Fibroblast of lung (primary cell): ENCODE results near the gene SLC6A17. TPM values are rescaled to one million over a fixed set of nuclear protein-coding genes. Genes with fewer than 3 reads are reported as not detected.
A peak's percentile ranks its signal among the peaks of the same experiment; 100 is the strongest.

Experiments used
- DNase-seq, 2 donors: peaks; one replicate each; pipeline versions ENCODE4 v3.0.0 to v3.0.0-alpha.2; 2010; ENCODE audit warnings: low read depth in 2 of 2
- H2AFZ ChIP-seq: 2 replicates; pipeline ENCODE4 v1.5.1; 2012; ENCODE audit warnings: low read length, control low read depth, inconsistent platforms
- H3K27ac ChIP-seq: 2 replicates; pipeline ENCODE4 v1.5.1; 2011; ENCODE audit warnings: low read length, control low read depth; ENCODE audit not compliant: insufficient read depth
- H3K27me3 ChIP-seq: 2 replicates; pipeline ENCODE4 v1.5.1; 2011; ENCODE audit warnings: mild to moderate bottlenecking, low read length; ENCODE audit not compliant: control insufficient read depth, insufficient read depth
- H3K36me3 ChIP-seq: 2 replicates; pipeline ENCODE4 v1.5.1; 2011; ENCODE audit warnings: low read length; ENCODE audit not compliant: control insufficient read depth, insufficient read depth
- H3K4me1 ChIP-seq: 2 replicates; pipeline ENCODE4 v1.5.1; 2011; ENCODE audit warnings: low read length; ENCODE audit not compliant: control insufficient read depth, insufficient read depth; ENCODE audit errors: extremely low read depth
- H3K4me2 ChIP-seq: 2 replicates; pipeline ENCODE4 v1.5.1; 2011; ENCODE audit warnings: low read length, control low read depth; ENCODE audit not compliant: insufficient read depth; ENCODE audit errors: extremely low read depth
- H3K4me3 ChIP-seq, 4 experiments: fragments of 200-600 bp in 1 of 4; sonication (generic) in 1 of 4; replicated peaks in 1 of 4; 2 replicates each; pipeline ENCODE4 v1.5.1; 2011 to 2016; ENCODE audit warnings: low read length in 4 of 4, low read depth in 3 of 4, mild to moderate bottlenecking in 3 of 4, control low read depth in 2 of 4, inconsistent platforms in 1 of 4, mixed read lengths in 1 of 4; ENCODE audit not compliant: insufficient read depth in 1 of 4; ENCODE audit errors: control extremely low read depth in 1 of 4
- H3K79me2 ChIP-seq: 2 replicates; pipeline ENCODE4 v1.5.1; 2012; ENCODE audit warnings: mild to moderate bottlenecking, low read length, inconsistent platforms; ENCODE audit not compliant: control insufficient read depth, insufficient read depth
- H3K9ac ChIP-seq: 2 replicates; pipeline ENCODE4 v1.5.1; 2011; ENCODE audit warnings: mild to moderate bottlenecking, low read length, control low read depth; ENCODE audit not compliant: insufficient read depth
- H3K9me3 ChIP-seq: 2 replicates; pipeline ENCODE4 v1.5.1; 2012; ENCODE audit warnings: low read depth, low read length; ENCODE audit not compliant: control insufficient read depth, insufficient read depth
- H4K20me1 ChIP-seq: 2 replicates; pipeline ENCODE4 v1.5.1; 2011; ENCODE audit warnings: low read length; ENCODE audit not compliant: control insufficient read depth, insufficient read depth; ENCODE audit errors: extremely low read depth
- CTCF ChIP-seq, 2 donors: IDR thresholded peaks in 1 of 2; conservative IDR thresholded peaks in 1 of 2; 1 replicate in 1 of 2; 2 replicates in 1 of 2; pipeline ENCODE4 v1.5.1; 2011 to 2012; ENCODE audit warnings: low read length in 2 of 2, control low read depth in 1 of 2, inconsistent platforms in 1 of 2, low read depth in 1 of 2, mild to moderate bottlenecking in 1 of 2
- EZH2 ChIP-seq: IDR thresholded peaks from 2 replicates; pipeline ENCODE4 v1.5.1; 2012; ENCODE audit warnings: low read length, control low read depth, mild to moderate bottlenecking; ENCODE audit errors: missing control alignments
- polyA plus RNA-seq, 2 donors: library from polyadenylated mRNA; depleted of rRNA in 1 of 2; stranded (reverse) in 1 of 2; unstranded in 1 of 2; fragments of >200 nt; gene quantifications; 2 replicates each; pipeline ENCODE4 v1.2.1, GENCODE V29; 2011 to 2012; ENCODE audit warnings: missing spikeins in 1 of 2
- total RNA-seq: library from RNA; depleted of rRNA; stranded (reverse); fragments of >200 nt; gene quantifications from 2 replicates; pipeline ENCODE4 v1.2.1, GENCODE V29; 2014

Gene SLC6A17
- total and polyA plus RNA-seq, 2 donors (not counting 1 experiment from before 2014, with no cell fraction given): under 0.01 to 0.14 TPM

- H3K4me3 ChIP-seq: no peak overlapping the region
- H3K79me2 ChIP-seq: no peaks in the 10 kb centered on the region
- no peaks in the 10 kb centered on the region for H3K36me3 ChIP-seq
- no peaks in the 10 kb centered on the region for H3K9me3 ChIP-seq
- no peak for TF ChIP-seq CTCF (conservative IDR thresholded peaks at IDR 0.05 in 1 of 2, IDR thresholded peaks at IDR 0.05 in 1 of 2; ENCODE audit: low read depth in 1 of 2, low read length in 2 of 2)
- TF ChIP-seq EZH2: no peak
- no peak overlapping the region for H3K9ac ChIP-seq
- H3K4me2 ChIP-seq: no peak overlapping the region
- no peaks in the 10 kb centered on the region for H3K4me1 ChIP-seq
- no peaks in the 10 kb centered on the region for H4K20me1 ChIP-seq
- H3K27ac ChIP-seq: no peak overlapping the region
- peaks cover 13% of the 10 kb centered on the region for H3K27me3 ChIP-seq
- no peak overlapping the region for H2AFZ ChIP-seq
- DNase-seq: peak in 1 of 2 donors; percentile 11
These were observed 42.3 kb upstream of the SLC6A17 start for GRCh38 chr1:110107867-110108469.

- Histone ChIP-seq H3K27ac (no peak overlapping the region), H3K9ac (no peak overlapping the region), H3K27me3 (peaks cover 33% of the 10 kb centered on the region), H2AFZ (no peak overlapping the region), H3K79me2 (no peaks in the 10 kb centered on the region), H3K4me3 (no peak overlapping the region), H4K20me1 (no peaks in the 10 kb centered on the region), H3K4me2 (no peak overlapping the region), H3K9me3 (no peaks in the 10 kb centered on the region), H3K36me3 (no peaks in the 10 kb centered on the region), H3K4me1 (no peaks in the 10 kb centered on the region)
- no peak for DNase-seq
- TF ChIP-seq CTCF (conservative IDR thresholded peaks at IDR 0.05 in 1 of 2, IDR thresholded peaks at IDR 0.05 in 1 of 2; ENCODE audit: low read depth in 1 of 2, low read length in 2 of 2) (no peak), EZH2 (no peak)
These were observed 39.2 kb upstream of the SLC6A17 start for GRCh38 chr1:110111081-110111480.

- no peaks in the 10 kb centered on the region for H3K36me3 ChIP-seq
- no peak within 1 kb of the TSS for H3K27ac ChIP-seq
- H4K20me1 ChIP-seq: no peaks in the 10 kb centered on the region
- no peaks in the 10 kb centered on the region for H3K79me2 ChIP-seq
- H3K4me3 ChIP-seq: no peak within 1 kb of the TSS
- H3K4me1 ChIP-seq: no peaks in the 10 kb centered on the region
- TF ChIP-seq EZH2 (no peak), CTCF (conservative IDR thresholded peaks at IDR 0.05 in 1 of 2, IDR thresholded peaks at IDR 0.05 in 1 of 2; ENCODE audit: low read depth in 1 of 2, low read length in 2 of 2) (no peak)
- H3K4me2 ChIP-seq: no peak within 1 kb of the TSS
- H2AFZ ChIP-seq: no peak within 1 kb of the TSS
- peaks cover 33% of the 10 kb centered on the region for H3K27me3 ChIP-seq
- DNase-seq: no peak
- no peaks in the 10 kb centered on the region for H3K9me3 ChIP-seq
- no peak within 1 kb of the TSS for H3K9ac ChIP-seq
These were observed 38.2 kb upstream of the SLC6A17 start, which contains the start of gene UBL4B for GRCh38 chr1:110112143-110112542. Gene UBL4B (plus strand): TSS chr1:110112443. CDS start chr1:110112535, 92 bp downstream.
